NAMALWA (cell line): ENCODE data around the gene AKAP13.
"Not testable (repeated sequence)": the region's sequence is repeated elsewhere in the genome, so short reads cannot be mapped to it uniquely, and the experiment has no call there.

Source experiments
- DNase-seq: peaks from one replicate; pipeline ENCODE4 v3.0.0-alpha.2; 2015; ENCODE audit warnings: low spot score

AKAP13 gene

DNA sequence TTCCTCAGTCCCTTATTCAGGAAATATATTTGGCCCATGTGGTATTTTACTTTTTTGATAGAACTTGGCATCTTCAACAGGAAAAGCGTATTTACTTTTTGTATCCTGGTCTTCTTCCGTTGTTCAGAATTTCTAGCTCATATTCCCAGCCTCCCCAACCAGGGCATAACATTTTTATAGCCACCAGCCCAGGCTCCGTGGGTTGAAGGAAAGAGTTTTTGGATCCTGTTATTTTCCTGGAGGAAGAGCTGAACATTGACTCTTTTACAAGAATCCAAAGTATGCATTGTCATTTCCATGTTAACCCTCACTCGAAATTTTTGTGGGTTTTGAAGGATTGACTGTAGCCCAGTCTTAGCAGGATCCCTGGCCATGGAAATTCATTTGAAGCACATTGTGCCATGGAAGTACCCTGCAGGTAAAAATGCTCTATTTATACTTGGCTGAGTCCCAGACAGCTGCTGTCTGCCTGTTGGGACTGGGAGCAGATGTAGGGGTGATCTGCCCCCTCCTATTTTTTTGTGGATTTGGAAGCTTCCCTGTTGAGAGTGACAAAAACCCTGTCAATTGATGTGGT is 98.8 kb downstream of the AKAP13 start:
- DNase-seq = no peak

DNA sequence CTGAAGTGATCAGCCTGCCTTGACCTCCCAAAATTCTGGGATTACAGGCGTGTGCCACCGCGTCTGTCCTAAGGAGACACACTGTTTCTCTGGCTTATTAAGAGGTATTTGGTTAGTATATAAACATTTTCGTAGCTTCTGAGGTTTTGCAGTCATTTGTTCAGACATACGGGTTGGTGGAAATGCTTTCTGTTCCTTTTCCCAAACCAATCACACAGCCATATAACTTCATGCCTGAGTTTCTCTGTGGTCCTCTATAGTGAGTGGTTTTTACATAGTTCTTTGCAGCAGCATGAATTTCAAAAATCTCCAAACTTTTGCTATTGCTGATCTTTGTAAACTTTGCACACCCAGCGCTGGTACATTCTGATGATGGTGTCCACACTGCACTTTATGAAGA is 100.5 kb downstream of the AKAP13 start:
- DNase-seq = no peak

DNA sequence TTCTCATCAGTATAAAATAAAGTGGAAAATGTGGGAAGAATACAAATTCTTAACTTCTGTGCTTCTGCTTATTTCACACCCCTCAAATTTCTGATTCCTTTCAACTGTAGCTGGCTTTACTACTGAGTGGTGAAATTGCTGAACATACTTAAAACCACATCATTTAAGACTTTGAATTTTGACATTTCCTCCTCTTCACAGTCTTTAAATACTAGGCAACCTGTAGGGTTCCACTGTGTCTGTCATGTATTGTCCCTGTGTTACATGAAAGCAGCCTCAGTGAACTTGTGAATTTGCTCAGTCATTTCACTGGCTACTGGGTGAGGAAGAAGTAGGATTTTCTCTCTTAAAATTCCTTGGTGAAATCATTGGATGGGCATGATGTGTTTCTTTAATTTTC is 101.1 kb downstream of the AKAP13 start:
- DNase-seq = not testable (repeated sequence)

DNA sequence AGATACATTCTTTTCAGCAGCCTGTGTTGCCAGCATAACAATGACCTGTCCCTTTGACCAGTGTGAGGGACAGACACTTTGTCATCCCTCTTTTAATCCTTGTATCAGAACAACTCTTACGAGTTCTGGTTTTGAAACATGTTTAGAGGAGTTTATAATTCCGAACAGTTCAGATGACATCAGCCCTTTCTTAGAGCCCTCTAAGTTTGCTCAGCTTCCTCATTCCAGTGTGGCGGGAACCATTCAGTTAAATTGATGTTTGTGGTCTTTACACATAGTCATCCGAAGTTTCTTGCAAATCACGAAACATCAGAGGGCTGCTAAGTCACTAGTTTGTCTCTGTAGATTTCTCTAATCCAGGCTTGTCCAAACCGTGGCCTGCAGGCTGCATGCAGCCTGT is 102.5 kb downstream of the AKAP13 start:
- no peak for DNase-seq

DNA sequence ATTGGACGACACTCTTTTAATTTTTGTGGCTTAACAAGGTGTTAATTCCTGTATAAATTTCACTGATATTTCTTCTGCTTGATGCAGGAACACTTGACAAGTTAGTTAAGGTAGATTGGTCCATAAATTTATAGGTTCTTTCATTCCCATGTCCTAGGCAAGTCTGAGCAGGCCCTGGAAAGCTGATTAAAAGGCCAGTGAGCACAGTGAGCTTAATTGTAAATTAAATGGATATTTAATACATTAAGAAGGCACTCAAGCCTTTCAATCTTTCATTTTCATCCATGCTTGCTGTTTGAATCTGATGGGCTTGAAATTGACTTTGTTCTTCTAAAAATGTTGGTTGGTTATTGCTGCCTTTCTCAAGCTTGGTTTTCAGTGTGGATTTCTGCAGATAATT is 103.6 kb downstream of the AKAP13 start:
- DNase-seq = not testable (repeated sequence)

DNA sequence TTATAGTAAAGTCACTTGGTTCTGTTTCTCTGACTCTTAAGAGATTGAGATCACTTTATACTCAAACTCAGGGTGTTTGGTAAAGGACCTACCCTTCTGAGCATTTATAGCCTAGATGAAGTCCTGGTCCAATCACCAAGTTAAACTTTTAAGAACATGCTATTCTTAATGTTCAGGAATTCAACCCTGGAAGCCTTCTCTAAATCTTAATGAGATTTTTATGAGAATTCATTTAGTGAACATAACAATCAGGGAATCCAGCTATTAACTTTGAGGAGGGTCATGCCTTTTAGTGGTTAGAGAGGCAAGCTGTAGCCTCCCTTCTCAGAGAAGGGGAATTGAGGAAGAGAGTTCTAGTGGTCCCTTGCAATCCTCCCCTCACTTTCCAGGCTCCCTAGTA is 104.5 kb downstream of the AKAP13 start:
- not testable (repeated sequence) for DNase-seq

DNA sequence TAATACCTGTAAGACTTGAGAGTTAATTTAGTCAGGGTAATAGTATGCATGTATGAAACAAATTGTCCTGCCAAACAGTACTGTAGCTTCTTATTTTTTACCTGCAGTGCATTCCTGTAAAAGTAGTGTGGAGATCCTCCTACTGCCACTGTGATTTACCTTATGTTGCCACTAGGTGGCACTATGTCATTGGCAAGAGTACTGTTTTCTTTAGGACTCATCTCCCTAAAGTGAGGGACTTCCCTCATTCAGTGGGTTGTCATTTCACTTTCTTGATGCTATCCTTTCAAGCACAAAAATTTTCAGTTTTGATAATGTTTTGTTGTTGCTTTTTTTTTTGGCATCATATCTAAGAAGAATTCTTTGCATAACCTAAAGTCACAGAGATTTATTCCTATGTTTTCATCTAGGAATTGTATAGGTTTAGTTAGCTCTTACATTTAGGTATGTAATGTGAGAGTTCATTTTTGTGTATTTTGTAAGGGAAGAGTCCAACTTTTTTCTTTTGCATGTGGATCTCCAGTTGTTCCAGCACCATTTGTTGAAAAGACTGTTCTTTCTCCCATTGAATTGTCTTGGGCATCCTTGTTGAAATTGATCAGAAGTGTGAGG is 105.7 kb downstream of the AKAP13 start:
- DNase-seq = peak; percentile 92

DNA sequence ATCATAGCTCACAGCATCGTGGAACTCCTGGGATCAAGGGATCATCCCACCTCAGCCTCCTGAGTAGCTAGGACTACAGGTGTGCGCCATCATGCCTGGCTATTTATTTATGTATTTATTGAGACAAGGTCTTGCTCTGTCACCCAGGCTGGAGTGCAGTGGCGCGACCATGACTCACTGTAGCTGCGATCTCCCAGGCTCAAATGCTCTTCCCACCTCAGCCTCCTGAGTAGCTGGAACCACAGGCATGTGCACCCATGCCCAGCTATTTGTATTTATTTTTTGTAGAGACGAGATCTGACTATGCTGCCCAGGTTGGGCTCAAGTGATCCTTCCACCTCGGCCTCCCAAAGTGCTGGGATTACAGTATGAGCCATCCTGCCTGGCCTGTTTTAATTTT is 107.4 kb downstream of the AKAP13 start:
- DNase-seq = not testable (repeated sequence)

DNA sequence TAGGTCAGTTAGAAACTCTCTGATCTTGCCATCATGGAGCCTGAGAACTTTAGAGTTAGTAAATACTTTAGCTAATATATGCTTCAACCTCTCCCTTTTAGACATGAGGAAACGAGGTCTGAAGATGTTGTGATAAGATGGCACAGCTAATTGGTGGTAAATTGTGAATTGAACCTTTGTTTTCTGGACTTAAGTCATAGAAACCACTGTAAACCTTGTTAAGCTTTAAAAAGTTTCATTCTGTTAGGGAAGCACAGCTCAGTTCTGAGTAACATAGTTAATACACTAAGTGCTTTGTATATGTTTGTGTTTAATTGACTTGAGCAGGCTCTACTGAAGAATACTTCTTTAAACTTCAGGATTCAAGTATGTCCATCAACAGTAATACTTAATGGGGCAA is 108.6 kb downstream of the AKAP13 start:
- no peak for DNase-seq

DNA sequence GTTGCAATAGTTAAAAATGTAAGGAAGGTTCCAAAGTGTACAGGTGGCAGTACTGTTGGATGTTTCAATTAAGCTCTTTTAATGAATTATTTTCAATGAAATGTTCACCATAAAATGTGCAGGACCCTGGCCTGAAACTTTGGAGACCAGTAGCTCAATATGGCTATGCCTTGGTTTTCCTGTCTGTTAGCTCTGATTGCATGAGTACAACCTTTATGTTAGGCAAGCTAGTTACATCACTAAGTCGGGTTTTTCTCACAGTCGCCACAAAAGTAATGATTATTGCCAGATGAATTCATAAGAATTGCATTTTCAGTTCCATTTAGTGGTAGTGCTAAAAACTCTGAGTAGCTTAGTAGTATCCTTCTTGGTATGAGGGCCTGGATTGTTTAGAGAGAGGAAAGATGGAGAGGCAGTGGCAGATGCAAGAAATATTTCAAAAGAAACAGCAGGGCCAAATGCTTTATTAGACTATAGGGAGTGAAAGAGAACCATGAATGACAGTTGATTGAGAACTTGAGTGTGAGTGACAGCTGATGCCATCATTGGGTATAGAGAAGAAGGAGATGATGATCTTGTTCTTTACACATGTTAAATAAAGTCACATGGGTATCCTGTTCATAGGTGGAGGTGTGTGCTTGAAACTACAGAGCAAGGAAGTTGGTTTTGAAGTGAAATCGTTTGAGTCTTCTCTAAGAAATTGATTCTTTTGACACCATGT is 109.5 kb downstream of the AKAP13 start:
- DNase-seq = no peak

DNA sequence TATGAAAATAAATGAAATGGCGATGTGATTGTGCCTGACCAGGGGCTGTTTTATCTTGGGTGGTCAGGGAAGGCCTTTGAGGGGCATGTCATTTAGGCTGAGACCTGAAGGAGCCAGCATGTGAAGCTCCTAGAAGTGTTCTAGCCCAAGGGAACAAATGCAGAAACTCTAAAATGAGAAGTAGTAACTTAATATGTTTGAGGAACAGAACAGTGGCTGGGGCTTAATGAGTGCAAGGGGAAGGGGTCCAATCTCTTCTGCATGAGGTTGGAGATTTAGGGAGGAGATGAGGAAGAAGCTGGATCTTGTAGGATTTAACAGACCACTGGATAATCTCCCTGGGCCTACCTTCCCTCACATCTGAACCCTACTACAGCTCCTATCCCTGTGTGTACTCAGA is 110.5 kb downstream of the AKAP13 start:
- DNase-seq = no peak

DNA sequence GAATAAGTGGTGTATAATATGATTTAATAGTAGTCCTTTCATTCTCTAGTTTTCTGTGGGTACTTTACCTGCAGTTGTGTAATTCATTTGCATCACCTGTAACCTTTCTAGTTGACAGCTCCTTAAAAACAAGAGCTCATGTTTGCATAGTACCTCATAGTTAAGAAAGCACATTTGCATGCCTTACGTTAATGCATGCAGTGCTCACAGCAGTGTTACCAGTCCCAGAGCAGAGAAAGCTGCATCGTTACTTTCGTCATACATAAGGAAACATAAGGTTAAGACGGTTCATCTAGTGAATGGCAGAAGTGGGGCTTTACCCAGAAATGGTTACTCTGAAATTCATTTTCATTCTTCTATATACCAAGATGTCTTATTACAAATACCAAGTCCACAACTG is 111.3 kb downstream of the AKAP13 start:
- no peak for DNase-seq

DNA sequence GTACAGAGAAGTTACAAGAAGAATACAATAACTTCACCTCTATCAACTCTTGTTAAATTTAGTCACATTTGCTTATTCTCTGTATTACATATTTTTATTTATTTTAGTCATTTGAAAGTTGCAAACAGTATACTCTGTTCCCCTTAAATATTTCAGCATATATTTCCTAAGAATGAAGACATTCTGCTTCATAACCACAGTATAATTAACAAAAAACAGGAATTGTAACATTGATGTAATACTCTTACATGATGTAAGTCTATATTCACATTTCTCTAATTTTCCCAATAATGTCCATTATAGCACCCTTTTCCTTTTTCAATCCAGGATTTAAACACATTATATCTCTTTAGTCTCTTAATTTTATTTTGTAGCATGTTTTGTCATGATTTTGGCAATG is 112.0 kb downstream of the AKAP13 start:
- DNase-seq = no peak

DNA sequence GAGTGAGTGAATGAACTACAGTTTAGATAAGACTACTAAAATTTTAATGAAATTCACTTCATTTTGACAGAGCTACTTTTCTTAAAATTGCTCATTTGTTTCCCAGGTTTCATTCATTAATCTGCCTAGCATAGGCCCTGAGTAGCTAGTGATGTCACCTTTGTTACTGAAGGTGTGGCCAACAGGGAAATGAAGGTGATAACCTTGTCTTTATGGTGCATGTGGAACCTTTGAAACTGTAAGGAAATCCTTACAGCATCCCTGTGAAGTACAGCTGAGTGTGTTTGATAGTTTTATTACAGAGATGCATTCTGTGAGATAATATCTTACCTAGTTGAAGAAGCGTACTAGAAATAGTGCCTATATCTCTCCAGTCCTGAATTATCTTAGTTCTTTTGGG is 112.9 kb downstream of the AKAP13 start:
- no peak for DNase-seq

DNA sequence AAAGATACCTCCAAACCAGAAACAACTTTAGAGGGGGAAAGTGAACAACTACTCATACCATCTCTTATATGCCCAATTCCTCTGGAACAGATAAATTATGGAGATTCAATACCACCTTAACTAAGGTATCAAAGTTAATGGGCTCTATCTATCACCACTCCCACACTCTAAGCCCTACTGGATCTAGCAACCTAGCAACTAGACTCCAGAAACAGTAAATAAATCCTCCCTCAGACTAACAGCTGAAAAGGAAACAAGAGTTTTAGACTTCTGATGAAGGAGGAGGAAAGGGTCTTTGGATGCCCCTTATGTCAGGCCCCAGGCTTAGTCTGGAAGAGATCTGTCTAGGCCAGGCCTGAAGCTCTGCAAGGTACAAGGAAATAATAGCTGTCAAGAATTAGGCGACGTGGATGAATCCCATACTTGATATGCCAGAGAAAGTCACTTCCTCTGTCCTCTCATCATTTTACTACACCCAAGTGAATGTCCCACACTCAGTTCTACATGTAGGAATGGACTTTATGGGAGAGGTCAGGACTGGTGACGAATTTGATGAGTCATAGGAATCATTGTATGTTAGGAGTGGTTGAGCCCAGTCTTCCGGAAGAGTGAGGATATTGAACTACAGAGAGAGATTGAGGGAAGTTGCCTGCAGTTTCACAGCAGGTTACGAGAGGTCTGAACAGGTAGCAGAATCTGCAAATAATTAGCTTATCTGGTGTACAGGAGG is 113.8 kb downstream of the AKAP13 start:
- no peak for DNase-seq

DNA sequence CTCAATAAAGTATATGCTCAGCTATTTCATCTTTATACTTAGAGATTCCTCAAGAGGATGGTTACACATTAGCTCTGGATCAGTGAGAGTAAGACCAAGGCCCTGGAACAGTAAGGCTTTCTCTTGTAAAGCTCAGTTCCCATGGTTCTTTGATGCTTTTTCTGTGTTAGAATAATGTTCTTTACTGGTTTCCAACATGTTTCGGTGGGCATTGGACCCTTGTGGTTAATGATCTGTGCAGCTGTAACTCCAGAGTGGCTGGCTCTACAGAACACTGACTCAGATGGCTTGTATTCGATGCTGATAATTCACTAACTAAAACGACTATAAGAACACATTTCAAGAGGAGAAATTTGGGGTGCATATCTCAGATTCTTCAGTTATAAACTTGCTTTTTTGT is 114.7 kb downstream of the AKAP13 start:
- no peak for DNase-seq

DNA sequence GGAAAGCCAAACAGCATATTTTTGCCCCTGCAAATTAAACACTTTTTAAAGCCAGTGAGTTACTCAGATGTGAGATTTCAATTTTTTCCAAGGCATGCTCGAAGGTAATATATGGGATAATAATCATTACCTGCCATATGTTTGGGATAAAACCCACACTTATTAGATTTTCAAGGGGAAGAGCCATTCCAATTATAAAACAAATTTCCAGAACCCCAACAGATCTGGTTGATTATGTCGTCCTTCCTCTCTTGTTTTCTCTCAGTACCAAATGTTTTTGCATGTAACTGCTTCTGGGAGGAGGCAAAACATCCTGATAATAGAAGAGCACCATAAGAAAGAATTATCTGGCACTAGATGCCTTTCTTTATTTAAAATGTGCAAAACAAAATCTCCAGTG is 115.1 kb downstream of the AKAP13 start:
- no peak for DNase-seq

DNA sequence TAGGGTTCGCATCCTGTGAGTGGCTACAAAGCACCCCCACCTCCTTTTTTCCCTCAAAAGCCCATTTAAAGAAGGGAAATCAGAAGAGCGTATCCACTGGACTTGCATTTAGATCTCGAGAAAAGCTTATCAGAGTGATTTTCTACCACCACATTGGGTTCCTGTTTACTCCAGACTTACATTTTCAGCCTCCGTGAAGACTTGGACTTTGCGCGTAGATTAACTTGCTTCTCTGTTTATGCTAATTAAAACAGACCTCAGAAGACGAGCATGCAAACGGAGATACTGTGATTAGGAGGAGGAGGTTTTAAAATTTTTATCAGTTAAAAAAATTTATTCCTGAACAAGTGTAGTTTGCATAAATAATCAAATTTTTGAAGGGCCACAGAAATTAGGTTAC is 115.7 kb downstream of the AKAP13 start:
- DNase-seq = no peak

DNA sequence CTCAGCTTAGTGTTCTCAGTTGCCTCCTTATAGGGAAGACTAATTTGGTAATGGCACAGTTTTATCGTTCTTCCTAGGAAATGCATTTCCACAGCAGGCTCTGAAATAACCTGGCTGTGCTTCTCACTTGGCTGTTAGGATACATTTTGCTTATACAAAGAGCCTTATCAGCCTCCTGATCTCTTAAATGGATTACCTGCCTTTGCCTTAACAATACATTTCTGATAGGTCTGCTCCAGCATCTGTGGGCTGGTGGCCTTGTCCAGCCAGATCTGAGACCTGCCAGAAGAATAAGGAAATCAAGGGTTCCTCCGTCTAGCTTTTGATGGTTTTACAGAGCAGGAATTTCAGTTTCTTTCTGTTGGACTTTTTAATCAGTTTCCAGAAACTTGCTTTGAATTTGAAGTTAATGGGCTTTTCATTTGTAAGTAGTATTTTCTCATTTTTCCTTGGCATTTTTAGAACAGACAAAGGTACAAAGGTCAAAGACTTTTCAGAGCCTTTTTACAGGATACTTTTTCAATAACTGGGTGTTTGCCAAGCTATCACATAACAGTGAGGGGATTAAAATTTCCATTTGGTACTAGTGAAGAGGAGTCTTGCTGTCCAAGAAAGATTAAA is 116.3 kb downstream of the AKAP13 start:
- no peak for DNase-seq

DNA sequence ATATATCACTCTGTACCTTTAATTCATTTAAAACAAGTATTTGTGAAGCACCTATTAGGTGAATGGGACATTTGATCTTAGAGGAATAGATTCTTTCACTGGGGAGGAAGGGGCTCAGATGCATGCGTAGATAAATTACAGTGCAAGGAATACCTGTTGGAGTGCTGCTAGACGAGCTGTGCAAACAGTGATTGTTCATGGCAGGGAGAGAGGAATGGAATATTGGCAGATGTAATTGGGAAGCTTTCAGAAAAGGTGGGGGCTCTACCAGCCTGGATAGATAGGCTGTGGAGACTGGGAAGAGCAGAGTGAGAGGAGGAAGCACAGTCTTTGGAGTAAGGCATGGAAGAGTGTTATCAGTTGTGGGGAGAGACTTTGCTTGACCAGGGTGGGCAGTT is 116.8 kb downstream of the AKAP13 start:
- DNase-seq = no peak

DNA sequence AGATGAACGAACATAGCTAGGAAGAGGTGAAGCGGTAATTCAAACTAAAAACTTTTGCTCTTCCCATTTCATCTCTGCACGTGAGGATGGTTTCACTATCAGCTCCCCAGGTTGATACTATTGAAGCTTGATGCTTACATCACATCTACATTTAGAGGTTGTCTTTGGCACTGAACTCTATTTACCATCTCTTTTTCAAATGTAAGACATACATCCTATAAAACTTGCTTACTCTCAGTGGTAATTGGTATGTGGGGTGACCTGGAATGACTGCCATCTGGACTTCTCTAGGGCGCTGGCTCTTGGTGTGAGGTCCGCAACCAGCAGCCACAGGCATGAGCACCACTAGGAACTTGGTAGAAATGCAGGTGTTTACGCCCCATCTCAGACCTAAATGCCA is 118.1 kb downstream of the AKAP13 start:
- no peak for DNase-seq

DNA sequence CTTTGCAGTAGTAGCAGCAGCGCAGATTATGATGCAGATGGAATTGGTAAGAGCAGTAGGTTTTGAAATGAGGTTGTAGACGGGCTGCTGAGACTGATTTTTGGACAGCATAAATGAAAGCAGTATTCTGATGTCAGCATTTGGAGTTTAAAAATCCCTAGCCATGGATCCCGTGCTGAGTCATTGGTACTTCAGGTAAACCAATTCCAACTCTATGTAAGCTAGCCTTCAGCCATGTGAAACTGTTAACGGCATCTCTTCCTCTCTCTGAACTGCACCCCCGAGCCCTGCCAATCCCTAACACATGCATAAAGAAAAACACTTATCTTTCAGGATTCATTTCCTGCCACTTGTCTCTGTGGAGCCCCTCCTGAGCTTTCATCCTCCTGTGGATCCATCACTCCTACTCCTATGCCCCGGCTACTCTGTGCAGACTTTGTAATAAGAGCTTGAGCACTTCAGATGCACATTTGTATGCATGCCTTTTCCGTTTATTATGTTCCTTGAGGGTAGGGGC is 119.0 kb downstream of the AKAP13 start:
- no peak for DNase-seq
